ENCODE measurements around the gene ZNF230.

ZNF230 gene

GRCh38 chr19:44050740-44051649 lies 48.2 kb downstream of the ZNF230 start:
- no peak for DNase-seq

- peak; percentile 99 for DNase-seq
Measured at GRCh38 chr19:44051650-44052402, 49.1 kb downstream of the ZNF230 start, which contains the start of gene ZNF223. Gene ZNF223, plus strand, starts transcription at chr19:44052036. Its CDS starts 3,141 bp downstream, at chr19:44055177.

GRCh38 chr19:44055870-44056269 lies 53.1 kb downstream of the ZNF230 start:
- no peak for DNase-seq

- no peak for DNase-seq
Measured at GRCh38 chr19:44059229-44059628, 56.5 kb downstream of the ZNF230 start.

GRCh38 chr19:44061038-44061437 lies 58.3 kb downstream of the ZNF230 start:
- DNase-seq = no peak

Measured in midbrain (tissue), 1 donor.